HG02763 (cell line): ENCODE results near the gene OPA1.

ENCODE experiments used
- ATAC-seq: cut with Tn5 transposase; IDR thresholded peaks from one replicate; pipeline ENCODE4 v1.9.1; 2021; ENCODE audit warnings: mild to moderate bottlenecking, moderate library complexity; ENCODE audit not compliant: unreplicated experiment

OPA1 gene

DNA sequence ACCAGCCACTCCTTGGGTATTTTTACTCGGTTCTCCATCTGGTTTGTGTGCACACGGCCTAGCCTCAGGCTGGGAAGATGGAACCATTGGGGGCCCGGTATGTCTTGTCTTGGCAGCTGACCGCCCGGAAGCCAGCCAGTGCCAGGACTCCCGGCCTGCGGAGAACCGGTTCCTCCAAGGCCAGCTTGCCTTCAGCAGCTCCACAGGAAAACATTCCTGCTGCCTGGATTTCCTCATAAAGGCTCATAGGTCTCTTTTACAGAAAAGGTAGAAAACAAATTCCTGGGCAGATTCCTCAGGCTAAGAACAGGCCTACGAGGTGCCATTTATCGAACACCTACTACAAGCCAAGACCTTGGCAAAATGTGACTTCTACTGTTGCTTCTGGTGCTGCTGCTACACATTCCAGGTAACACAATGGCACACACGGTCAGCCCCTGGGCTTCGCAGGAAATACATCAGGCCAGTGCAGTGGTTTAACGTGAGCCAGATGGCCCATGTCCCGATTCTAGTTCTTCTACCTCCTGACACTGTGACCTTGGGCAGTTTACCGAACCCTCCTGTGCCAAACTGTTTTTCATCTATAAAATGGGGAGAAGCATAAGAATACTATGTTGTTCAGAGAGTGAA lies 141.8 kb downstream of the OPA1 start:
- ATAC-seq: no peak

DNA sequence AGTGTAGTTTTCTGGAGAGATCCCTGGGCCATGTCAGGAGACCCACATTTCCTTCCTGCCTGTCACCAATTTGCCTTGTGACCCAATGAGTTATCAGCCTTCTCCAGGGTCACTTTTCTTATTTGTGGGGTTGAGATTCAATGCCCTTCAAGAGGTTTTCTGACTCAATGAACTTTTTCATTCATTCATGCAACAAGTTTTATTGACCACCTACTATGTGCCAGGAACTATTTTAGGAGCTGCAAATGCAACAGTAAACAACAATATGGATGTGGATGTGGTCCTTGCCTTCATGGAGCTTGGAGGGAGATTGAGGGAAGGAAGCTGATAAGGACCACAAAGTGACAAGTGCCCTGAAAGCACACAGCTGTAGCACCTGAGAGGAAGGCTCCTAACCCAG lies 142.8 kb downstream of the OPA1 start:
- no peak for ATAC-seq

DNA sequence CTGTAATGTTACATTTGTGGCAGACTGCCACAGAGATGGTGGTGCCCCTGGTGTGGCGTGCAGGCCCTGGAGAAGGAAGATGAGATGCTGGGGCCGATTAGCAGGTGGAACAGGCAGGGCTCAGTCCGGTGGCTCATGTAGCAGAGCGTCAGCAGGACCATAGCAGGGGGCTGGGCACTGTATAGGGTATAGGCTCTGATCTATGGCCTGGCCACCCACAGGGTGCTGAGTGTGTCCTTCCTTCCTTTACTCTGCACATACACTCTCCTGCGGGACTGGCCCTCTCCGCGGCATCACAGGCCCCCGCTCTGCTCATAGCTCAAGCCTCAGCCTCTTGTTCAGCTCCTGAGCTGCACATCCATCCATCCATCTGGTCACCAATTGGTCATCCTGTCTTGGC lies 143.6 kb downstream of the OPA1 start:
- no peak for ATAC-seq

DNA sequence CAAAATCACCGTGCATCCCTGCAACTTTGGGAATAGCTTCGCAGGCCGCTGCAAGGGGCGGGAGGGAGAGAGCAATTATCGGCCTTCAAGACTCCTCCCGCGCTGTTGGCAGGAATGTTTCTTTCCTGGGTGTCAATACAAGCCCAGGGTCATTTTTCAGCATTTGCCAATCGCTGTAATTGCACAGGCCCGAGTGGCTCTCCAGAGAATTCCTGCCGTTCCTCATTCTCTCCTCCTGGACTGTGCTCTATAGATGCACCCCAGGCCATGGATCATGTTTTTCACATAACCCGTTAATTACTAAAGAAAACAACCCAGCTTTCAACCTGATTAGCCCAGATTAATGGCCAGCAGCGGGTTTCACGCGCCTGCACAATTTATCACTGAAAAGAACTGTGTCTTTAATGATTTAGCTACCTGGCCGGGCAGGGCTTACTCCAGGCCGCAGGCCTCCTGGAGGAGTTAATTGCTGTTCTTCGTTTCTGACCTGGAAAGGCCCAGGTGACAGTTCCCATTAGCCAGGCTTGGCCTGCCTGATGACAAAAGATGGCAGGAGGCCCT lies 144.3 kb downstream of the OPA1 start:
- no peak for ATAC-seq

DNA sequence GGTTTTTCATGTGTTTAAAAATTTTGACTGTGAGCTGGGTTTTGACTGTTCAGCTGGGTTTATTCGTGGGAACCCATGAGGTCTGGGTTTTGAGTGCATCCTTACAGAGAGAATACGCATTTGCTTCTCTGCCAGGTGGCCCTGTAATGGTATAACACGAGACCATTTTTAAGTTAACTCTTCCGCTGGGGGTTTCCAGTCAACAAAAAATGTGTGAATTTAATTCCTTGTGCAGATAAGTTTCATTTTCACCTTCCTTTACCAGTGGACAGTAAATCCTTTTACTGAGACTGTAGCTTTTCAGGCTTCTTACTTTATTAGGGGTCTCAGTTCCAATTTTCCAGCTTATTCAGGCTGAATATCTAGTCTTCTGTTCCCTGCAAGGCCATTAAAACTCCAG lies 149.6 kb downstream of the OPA1 start:
- peak; percentile 49 for ATAC-seq

DNA sequence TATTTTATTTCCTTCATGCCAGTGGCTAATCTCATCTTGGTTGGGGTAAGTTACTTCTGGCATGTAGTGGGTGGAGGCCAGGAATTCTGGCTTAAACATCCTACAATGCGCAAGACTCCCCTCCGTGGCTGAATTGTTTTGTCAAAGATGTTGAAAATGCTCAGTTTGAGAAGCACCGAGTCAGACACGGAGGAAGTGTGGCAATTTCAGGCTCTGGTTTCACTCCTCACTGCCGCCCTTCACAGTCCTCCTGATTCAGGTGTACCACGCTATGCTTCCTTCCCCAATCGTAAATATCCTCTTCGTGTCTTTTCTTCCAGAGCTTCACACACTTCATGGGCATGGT lies 150.7 kb downstream of the OPA1 start:
- no peak for ATAC-seq

DNA sequence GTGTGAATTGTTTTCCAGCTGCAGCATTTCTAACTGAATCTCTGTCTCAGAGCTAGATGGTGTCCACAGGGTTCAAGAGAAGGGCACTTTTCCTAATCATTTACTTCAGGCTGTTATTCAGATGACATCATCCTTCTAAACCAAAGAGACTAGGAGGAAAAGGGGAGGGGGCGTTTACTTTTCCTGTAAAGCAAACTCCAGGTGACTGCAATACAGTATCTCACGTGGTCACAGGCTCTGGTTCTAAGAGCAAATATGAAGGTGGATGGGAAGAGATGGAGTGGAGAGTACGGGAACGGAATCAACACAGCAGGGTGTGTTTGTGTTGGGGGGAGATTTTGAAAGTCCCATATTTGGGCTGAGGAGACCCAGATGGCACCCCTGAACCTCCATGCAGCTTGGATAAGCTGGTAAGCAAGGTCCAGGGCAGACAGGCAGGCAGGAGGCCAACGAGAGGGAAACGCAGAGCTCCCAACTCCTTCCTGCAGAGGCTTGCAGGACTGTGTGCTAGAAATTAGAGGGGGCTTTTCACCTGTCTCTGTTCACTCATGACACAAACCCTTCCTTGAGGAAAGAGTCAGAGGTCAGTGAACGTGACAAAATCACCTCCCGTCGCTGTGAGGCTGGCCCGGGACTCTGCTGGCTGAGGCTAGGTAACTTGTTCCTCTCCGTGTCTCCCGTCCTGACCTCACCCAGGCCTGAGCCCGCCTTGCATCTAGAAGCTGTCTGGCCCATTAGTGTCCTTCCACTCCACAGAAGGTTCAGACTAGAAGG lies 151.2 kb downstream of the OPA1 start:
- ATAC-seq: no peak

DNA sequence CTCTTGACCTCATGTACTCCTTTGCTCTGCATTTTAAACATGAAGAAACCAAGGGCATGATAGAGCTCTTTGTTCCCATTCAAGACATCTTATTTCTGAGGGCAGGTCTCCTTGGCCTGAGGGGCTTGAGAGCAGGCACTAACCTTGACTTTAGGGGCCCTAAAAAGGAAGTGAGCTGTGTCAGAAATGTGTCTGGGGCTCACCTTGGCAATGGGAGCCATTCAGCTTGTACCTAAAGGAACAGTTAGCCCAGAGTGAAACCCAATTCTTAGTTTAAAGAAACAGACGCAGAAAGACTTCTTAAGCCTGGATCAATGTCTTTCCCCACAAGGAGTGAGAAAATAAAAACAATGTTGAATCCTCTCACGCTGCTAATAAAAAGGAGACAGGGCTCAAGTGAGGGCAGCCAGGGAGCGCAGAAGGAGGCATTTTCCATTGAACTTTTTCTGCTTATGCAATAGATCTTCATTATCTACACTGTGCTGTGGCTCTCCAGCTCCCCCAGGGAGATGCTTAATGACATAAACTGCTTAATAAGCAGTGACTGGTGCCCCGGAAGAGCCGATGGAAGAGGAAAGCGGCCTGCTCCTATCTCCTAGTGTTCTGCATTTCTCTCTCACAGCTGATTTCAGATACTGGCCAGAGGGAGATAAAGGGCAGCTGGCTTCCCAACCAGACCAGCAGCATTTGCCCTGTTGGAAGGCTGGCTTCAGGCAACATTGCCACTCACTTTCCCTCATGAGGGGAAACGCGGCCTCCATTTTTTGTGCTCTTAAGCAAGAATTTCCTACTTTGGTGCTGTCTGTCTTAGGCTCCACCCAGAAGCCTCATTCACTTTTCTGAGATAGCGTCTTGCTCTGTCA lies 152.0 kb downstream of the OPA1 start:
- ATAC-seq: no peak

DNA sequence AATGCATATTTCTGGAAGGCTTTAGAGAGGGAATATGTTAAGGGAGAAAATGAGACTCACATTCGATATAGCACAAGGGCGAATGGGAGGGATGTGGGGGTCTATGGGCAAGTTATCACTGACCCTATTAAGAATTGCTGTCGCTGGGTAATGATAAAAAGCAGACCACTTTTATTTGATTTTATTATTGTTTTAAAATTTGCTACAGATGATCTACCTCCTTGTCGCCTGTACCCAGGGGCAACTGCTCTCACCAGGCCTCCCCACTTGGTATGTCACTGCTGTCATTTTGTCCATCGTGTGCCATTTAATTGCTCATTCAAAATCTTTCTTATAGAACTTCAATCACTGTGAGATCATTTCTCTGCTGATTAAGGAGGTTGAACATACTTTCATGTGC lies 153.8 kb downstream of the OPA1 start:
- no peak for ATAC-seq
